22Rv1 (cell line): ENCODE measurements around the gene IQCE.

ENCODE experiments used
- CTCF ChIP-seq: fragments of 450-650 bp; IDR thresholded peaks from 2 replicates; pipeline ENCODE4 v1.5.1; 2017; ENCODE audit warnings: mild to moderate bottlenecking
- ZFX ChIP-seq: fragments of 450-650 bp; IDR thresholded peaks from 2 replicates; pipeline ENCODE4 v1.6.1; 2017; ENCODE audit warnings: antibody characterized with exemption, borderline replicate concordance

- no peak for TF ChIP-seq CTCF
- TF ChIP-seq ZFX: no peak
Measured at GRCh38 chr7:2651336-2651735, 92.6 kb downstream of the IQCE start.
